Adipose tissue (tissue), 3 donors: ENCODE measurements around the gene COX7C. TPM values are rescaled to one million over a fixed set of nuclear protein-coding genes. Genes with fewer than 3 reads are reported as not detected.
"Not testable (repeated sequence)": the region's sequence is repeated elsewhere in the genome, so short reads cannot be mapped to it uniquely, and the experiment has no call there.

Experiments
- H3K27ac ChIP-seq: one replicate; pipeline ENCODE4 v1.5.1; 2013; ENCODE audit warnings: low read depth, low read length
- WGBS, 3 donors: extraction: QIAGEN DNeasy Blood & Tissue Kit; methylation state at CpG; one replicate each; pipeline ENCODE4 v1.1.7; 2013; 5-methylcytosine and 5-hydroxymethylcytosine counted together
- polyA plus RNA-seq, 3 donors: library from polyadenylated mRNA; stranded (reverse); fragments of 200-250 nt; gene quantifications; one replicate each; pipeline ENCODE4 v1.2.3, GENCODE V29; 2013
- donor health status: healthy with polysubstance abuse.
- donor health status: Bipolar disorder and iron deficiency.
- donor health status: healthy.

Gene COX7C
- polyA plus RNA-seq, 3 donors, result 557 to 1,109 (median 923) TPM

GRCh38 chr5:86649832-86650505 is 32.2 kb downstream of the COX7C start:
- WGBS, 3 donors, result 63 to 74% (median 66%) methylated on average over 3 of the region's 3 CpGs
- H3K27ac ChIP-seq, result no peak overlapping the region

- H3K27ac ChIP-seq, result not testable (repeated sequence)
- WGBS, 3 donors, result 66 to 76% (median 72%) methylated on average over 2 of the region's 2 CpGs
These were observed 43.0 kb downstream of the COX7C start for GRCh38 chr5:86660771-86661170.

GRCh38 chr5:86664173-86664572 is 46.4 kb downstream of the COX7C start:
- 84 to 90% (median 88%) methylated on average over 2 of the region's 2 CpGs for WGBS, 3 donors
- no peak overlapping the region for H3K27ac ChIP-seq

- 67 to 76% (median 69%) methylated on average over 13 of the region's 13 CpGs for WGBS, 3 donors
These were observed 48.4 kb downstream of the COX7C start for GRCh38 chr5:86665984-86666760.

GRCh38 chr5:86666981-86667380 is 49.2 kb downstream of the COX7C start:
- no peak overlapping the region for H3K27ac ChIP-seq
- WGBS, 3 donors, result 46 to 88% (median 87%) methylated on average over 3 of the region's 3 CpGs

More at GRCh38 chr5:86665984-86666760, 48.4 kb downstream of the COX7C start:
- no peak overlapping the region for H3K27ac ChIP-seq
